Activated CD8-positive, alpha-beta T cell treated with anti-CD3 and anti-CD28 coated beads for 36 hours (primary cell): ENCODE measurements around the gene RFESD. TPM values are rescaled to one million over a fixed set of nuclear protein-coding genes. Genes with fewer than 3 reads are reported as not detected.

ENCODE experiments used
- ATAC-seq: fragments of 200-7000 bp; cut with Tn5 transposase; one replicate; pipeline ENCODE4 v1.10.0; 2021; ENCODE audit warnings: mild to moderate bottlenecking, moderate library complexity
- CTCF ChIA-PET: fragments of 350-600 bp; sonication (Branson Sonifier 250); formaldehyde crosslinking; loops from one replicate; lab custom pipeline; 2021; ENCODE audit warnings: antibody characterized with exemption; lab: Charles Lee
- POLR2A ChIA-PET: fragments of 350-600 bp; sonication (Branson Sonifier 250); formaldehyde crosslinking; loops from one replicate; lab custom pipeline; 2021; ENCODE audit warnings: antibody characterized with exemption; lab: Charles Lee
- DNase-seq: peaks from one replicate; pipeline ENCODE4 v3.0.0-alpha.2; 2020
- H3K27ac Mint-ChIP-seq: one replicate; pipeline ENCODE4 v1.8.0; 2021; ENCODE audit warnings: mild to moderate bottlenecking, mixed read lengths
- H3K27me3 Mint-ChIP-seq: one replicate; pipeline ENCODE4 v1.8.0; 2021; ENCODE audit warnings: mixed read lengths
- H3K36me3 Mint-ChIP-seq: one replicate; pipeline ENCODE4 v1.8.0; 2021; ENCODE audit warnings: low read depth, mixed read lengths
- H3K4me1 Mint-ChIP-seq: one replicate; pipeline ENCODE4 v1.8.0; 2021; ENCODE audit warnings: low read depth, mixed read lengths
- H3K4me3 Mint-ChIP-seq: one replicate; pipeline ENCODE4 v1.8.0; 2021; ENCODE audit warnings: mild to moderate bottlenecking, moderate library complexity, mixed read lengths
- H3K9me3 Mint-ChIP-seq: one replicate; pipeline ENCODE4 v1.8.0; 2021; ENCODE audit warnings: mixed read lengths
- CTCF ChIP-seq: fragments of 200-600 bp; IDR thresholded peaks from one replicate; pipeline ENCODE4 v1.8.0; 2022; ENCODE audit warnings: antibody characterized with exemption, mild to moderate bottlenecking
- intact Hi-C: fragments of 100-400 bp; cut with micrococcal nuclease; formaldehyde crosslinking; loops from one replicate; pipeline ENCODE4 v1.10.0; 2022
- total RNA-seq, 2 experiments: library from RNA; stranded (reverse); gene quantifications; one replicate each; pipeline ENCODE4 v1.2.3, GENCODE V29; 2021

RFESD gene
- total RNA-seq, 2 experiments from 2014 or later: 9.2 to 9.8 TPM

DNA sequence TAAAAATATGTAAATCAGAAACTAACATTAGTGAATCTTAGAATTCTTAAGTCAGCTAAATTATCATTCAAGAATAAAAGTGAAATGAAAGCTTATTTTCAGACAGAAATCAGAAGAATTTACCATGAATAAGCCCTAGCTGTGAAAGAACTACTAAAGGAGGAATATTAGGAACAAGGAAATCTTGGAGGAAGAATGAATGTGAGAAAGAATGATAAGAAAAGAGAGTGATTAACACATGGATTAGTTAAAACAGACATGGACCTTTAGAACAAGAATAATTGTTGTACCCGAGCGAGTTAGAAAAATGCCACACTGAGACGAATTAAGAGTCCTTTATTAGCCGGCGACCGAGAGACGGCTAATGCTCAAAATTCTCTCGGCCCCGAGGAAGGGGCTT is 60.5 kb downstream of the RFESD start:
- Mint-ChIP-seq H3K9me3 (no peaks in the 10 kb centered on the region), H3K36me3 (no peaks in the 10 kb centered on the region), H3K4me3 (no peak overlapping the region), H3K27ac (no peak overlapping the region), H3K27me3 (peaks cover 2% of the 10 kb centered on the region), H3K4me1 (no peaks in the 10 kb centered on the region)
- ChIA-PET CTCF (no interaction called here), POLR2A (no interaction called here)
- no peak for DNase-seq
- ATAC-seq: no peak
- no peak for TF ChIP-seq CTCF
- intact Hi-C loops: no loop called here

Other genes with a start within 250 kb of the RFESD start
- gene SKIC3, start 91.8 kb upstream of the RFESD start, total RNA-seq: 10 to 100 TPM; 68.2 to 70.0 TPM
- 1 to 10 TPM; 4.9 to 5.0 TPM for gene ARSK, start 91.7 kb upstream of the RFESD start, total RNA-seq
- gene GPR150, start 26.7 kb upstream of the RFESD start, total RNA-seq: under 1 TPM; 0.45 to 0.76 TPM
- not detected for gene SPATA9, start 36.2 kb downstream of the RFESD start, total RNA-seq
- gene RHOBTB3, start 84.6 kb downstream of the RFESD start, total RNA-seq: 1 to 10 TPM in 1 of 2 experiments, under 1 TPM in 1; 0.50 to 1.1 TPM
- 10 to 100 TPM; 28.4 to 32.6 TPM for gene GLRX, start 175.9 kb downstream of the RFESD start, total RNA-seq